Astrocyte (in vitro differentiated cells and primary cell): ENCODE results near the gene ATG101.

Experiments
- CTCF ChIP-seq: IDR thresholded peaks from 2 replicates; pipeline ENCODE4 v1.5.1; 2011; ENCODE audit warnings: low read depth, mild to moderate bottlenecking, inconsistent platforms, low read length, moderate library complexity; ENCODE audit not compliant: insufficient read depth
- EZH2 ChIP-seq: IDR thresholded peaks from 2 replicates; pipeline ENCODE4 v1.6.1; 2012; ENCODE audit warnings: mild to moderate bottlenecking, low read length, inconsistent platforms; ENCODE audit not compliant: insufficient read depth

DNA sequence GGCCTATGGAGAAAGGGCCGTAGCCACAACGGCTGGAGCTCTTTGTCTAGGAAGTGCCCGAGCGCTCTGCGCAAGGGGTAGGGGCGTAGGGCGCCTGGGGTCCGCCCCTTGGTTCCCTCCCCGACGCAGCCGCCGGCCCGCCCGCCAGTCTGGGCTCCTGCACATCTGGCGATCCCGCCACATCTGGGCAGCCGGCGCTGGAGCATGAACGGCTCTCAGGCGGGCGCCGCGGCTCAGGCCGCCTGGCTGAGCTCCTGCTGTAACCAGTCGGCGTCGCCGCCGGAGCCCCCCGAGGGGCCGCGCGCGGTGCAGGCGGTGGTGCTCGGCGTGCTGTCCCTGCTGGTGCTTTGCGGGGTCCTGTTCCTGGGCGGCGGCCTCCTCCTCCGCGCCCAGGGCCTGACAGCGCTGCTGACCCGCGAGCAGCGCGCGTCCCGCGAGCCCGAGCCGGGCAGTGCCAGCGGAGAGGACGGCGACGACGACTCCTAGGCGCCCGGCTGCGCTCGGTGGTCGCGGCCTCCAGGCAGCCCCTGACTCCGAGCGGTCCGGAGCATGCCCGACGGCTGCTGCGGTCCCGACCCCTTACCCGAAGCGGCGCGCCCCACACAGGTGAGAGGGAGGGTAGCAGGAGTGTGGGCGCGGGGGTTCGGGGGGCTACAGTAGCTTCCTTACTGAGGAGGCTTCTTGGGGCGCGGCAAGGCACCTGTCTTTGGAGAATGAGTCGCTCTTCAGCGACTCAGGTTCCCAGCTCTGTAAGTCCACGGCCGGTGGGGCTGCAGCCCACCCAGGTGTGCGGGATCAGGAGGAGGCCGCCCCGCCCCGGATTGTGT, 10.0 kb downstream of the ATG101 start, which contains the start of gene SMIM41:
- TF ChIP-seq CTCF (no peak), EZH2 (no peak)
